ENCODE results near the gene RHBDD2. TPM values are rescaled to one million over a fixed set of nuclear protein-coding genes. Genes with fewer than 3 reads are reported as not detected.

RHBDD2 gene
- total RNA-seq, 1 experiment from 2014 or later: 79.3 TPM

GRCh38 chr7:75887669-75888369 is 9.0 kb downstream of the RHBDD2 start:
- in situ Hi-C loops (cut with HindIII; ENCODE audit: low pct_unique_long_range_greater_than_20kb, low sequenced_read_pairs) (no loop called here), intact Hi-C loops (cut with micrococcal nuclease; ENCODE audit: unreplicated experiment) (no loop called here)
- ChIA-PET POLR2A (no interaction called here), CTCF (no interaction called here)
- no peak for TF ChIP-seq TCF7L2 (IDR thresholded peaks at IDR 0.05; ENCODE audit: low read depth, low read length)
- TF ChIP-seq POLR2AphosphoS5 (IDR thresholded peaks at IDR 0.05; ENCODE audit: low read depth, low read length): no peak
- TF ChIP-seq REST (IDR thresholded peaks at IDR 0.05; ENCODE audit: insufficient read depth in 1 of 2, low read depth in 2 of 2, low read length in 1 of 2): no peak
- no peak for TF ChIP-seq SIN3A (IDR thresholded peaks at IDR 0.05; ENCODE audit: borderline replicate concordance, insufficient read depth, low read depth, low read length)
- TF ChIP-seq CTCF (IDR thresholded peaks at IDR 0.05): no peak
- Histone ChIP-seq H3K36me3 (ENCODE audit: control insufficient read depth, insufficient read depth, low read length) (peaks cover 2% of the 10 kb centered on the region; the same call in 1 of the 2 replicates), H3K27ac (ENCODE audit: low read length) (no peak overlapping the region), H3K4me3 (ENCODE audit: low read depth in 2 of 2, low read length in 2 of 2) (no peak overlapping the region), H3K4me1 (ENCODE audit: control insufficient read depth, insufficient read depth, low read length) (no peaks in the 10 kb centered on the region), H3K27me3 (ENCODE audit: control insufficient read depth, insufficient read depth, low read length) (no peaks in the 10 kb centered on the region), H3K9me3 (ENCODE audit: control insufficient read depth, insufficient read depth, low read depth, low read length) (no peaks in the 10 kb centered on the region)
- no TSS peak for BruUV-seq (replicated peaks)
- ATAC-seq: no peak
- no peak for DNase-seq (ENCODE audit: low read depth, low spot score)

DNA sequence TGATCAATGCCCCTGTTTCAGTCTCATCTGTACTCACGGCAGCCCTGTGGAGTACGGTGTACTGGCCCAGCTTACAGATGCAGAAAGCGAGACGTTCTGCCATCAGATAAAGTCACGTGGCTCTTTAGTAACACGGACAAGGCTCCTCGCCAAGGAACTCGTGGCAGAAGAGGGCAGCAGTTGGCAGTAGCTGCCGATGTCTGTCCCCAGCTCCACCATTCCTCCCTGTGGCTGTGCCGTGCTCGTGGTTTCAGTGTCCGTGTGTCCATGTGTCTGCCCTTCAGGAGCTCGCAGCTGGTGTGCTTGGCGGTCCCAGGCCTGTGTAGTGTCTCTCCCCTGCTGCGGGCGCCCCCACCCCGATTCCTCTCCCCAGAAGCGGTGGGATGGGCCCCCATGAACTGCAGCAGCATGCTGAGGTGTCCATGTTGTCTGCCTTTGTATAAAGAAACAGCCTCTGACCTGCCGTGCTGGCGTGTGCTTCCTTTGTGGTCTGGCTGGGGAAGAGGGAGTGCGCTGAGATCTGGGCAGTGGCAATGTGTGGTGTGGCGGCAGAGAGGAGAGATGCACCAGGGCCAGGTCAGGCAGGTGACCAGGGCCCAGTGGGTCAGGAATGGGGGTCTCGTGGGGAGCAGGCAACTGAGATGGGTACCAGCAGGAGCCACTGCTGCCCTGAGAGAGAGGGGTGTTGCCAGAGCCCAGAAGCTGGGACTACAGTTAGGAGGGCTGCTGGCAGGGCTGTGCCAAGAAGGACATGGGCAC is 9.8 kb downstream of the RHBDD2 start:
- DNase-seq (ENCODE audit: low read depth, low spot score) (no peak), ATAC-seq (no peak; the same call in 1 of the 2 replicates)
- TF ChIP-seq REST (IDR thresholded peaks at IDR 0.05; ENCODE audit: insufficient read depth in 1 of 2, low read depth in 2 of 2, low read length in 1 of 2) (no peak), CTCF (IDR thresholded peaks at IDR 0.05) (no peak), SIN3A (IDR thresholded peaks at IDR 0.05; ENCODE audit: borderline replicate concordance, insufficient read depth, low read depth, low read length) (no peak), TCF7L2 (IDR thresholded peaks at IDR 0.05; ENCODE audit: low read depth, low read length) (no peak), POLR2AphosphoS5 (IDR thresholded peaks at IDR 0.05; ENCODE audit: low read depth, low read length) (no peak)
- Histone ChIP-seq H3K27me3 (ENCODE audit: control insufficient read depth, insufficient read depth, low read length) (no peaks in the 10 kb centered on the region), H3K9me3 (ENCODE audit: control insufficient read depth, insufficient read depth, low read depth, low read length) (no peaks in the 10 kb centered on the region), H3K36me3 (ENCODE audit: control insufficient read depth, insufficient read depth, low read length) (peaks cover 2% of the 10 kb centered on the region; the same call in 1 of the 2 replicates), H3K4me3 (ENCODE audit: low read depth in 2 of 2, low read length in 2 of 2) (no peak overlapping the region), H3K4me1 (ENCODE audit: control insufficient read depth, insufficient read depth, low read length) (no peaks in the 10 kb centered on the region), H3K27ac (ENCODE audit: low read length) (no peak overlapping the region)
- POLR2A ChIA-PET: no interaction called here
- in situ Hi-C loops (cut with HindIII; ENCODE audit: low pct_unique_long_range_greater_than_20kb, low sequenced_read_pairs) (no loop called here), intact Hi-C loops (cut with micrococcal nuclease; ENCODE audit: unreplicated experiment) (no loop called here)
- BruUV-seq (replicated peaks): TSS peak; percentile 64
- CTCF ChIA-PET: no interaction called here
